SKM-1 (cell line): ENCODE data around the gene CLEC1A.
"Not testable (repeated sequence)": the region's sequence is repeated elsewhere in the genome, so short reads cannot be mapped to it uniquely, and the experiment has no call there.

Experiments
- DNase-seq: peaks from one replicate; lab custom pipeline; 2025; ENCODE audit not compliant: unreplicated experiment; lab: John Stamatoyannopoulos, UW

The CLEC1A gene

DNA sequence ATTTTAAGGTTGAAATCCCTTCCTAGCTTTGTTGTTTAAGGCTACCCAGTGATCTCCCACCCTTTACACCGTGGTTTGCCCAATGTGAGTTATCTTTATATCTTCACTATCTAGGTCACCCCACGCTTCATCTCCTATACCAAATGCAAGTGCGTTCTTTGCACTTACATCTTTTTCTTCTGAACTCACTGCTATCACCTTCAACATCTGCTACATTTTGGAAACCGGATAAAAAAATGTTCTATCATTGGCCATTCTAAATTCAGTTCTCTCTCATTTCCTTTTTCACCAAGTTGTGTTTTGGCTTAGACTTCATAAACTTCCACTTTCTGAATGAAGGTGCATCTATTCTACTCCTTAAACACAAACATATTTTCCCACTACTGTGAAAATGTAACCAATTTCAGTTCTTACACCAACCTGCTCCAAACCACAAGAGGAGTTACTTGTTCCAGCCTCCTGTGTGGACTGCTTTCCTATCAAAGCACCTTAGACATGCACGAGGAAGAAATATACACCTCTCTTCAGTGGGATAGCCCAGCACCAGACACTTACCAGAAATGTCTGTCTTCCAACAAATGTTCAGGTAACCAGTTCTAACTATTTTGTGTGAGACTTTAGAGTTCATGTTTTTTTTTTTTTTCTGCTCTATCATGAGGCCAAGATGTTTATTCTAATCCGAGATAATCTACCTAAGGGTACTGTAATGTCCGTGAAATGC is 46.4 kb downstream of the CLEC1A start:
- DNase-seq = no peak

GRCh38 chr12:10048526-10048925 is 50.3 kb downstream of the CLEC1A start:
- peak; percentile 3 for DNase-seq

GRCh38 chr12:10042167-10042566 is 56.6 kb downstream of the CLEC1A start:
- no peak for DNase-seq

GRCh38 chr12:10033783-10034545 is 64.8 kb downstream of the CLEC1A start:
- no peak for DNase-seq

GRCh38 chr12:10031771-10032175 is 67.0 kb downstream of the CLEC1A start:
- no peak for DNase-seq

GRCh38 chr12:10031321-10031720 is 67.5 kb downstream of the CLEC1A start:
- no peak for DNase-seq

- no peak for DNase-seq
Observed at GRCh38 chr12:10030446-10030845, 68.3 kb downstream of the CLEC1A start, which contains the start of gene CLEC9A. CLEC9A (plus strand) TSS chr12:10030682; CDS start chr12:10052688, 22,006 bp downstream.

DNA sequence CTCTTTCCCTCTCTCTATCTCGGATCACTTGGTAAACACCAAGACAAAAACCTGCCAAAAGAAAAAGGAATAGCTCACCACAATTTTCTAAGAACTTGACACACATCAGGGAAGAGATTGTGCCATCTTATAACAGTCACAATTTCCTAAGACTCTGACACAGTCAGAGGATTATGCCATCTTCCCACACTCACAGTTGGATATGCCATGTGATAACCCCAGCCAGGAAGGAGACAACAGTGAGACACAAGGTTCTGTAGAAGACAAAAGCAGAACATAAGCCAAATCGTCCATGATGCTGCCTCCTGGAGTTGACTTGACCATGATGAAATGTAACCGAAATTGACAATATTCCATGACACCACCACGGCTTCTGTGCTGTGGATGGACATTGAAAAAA is 71.1 kb downstream of the CLEC1A start:
- peak; percentile 39 for DNase-seq

GRCh38 chr12:10027311-10027710 is 71.5 kb downstream of the CLEC1A start:
- no peak for DNase-seq

DNA sequence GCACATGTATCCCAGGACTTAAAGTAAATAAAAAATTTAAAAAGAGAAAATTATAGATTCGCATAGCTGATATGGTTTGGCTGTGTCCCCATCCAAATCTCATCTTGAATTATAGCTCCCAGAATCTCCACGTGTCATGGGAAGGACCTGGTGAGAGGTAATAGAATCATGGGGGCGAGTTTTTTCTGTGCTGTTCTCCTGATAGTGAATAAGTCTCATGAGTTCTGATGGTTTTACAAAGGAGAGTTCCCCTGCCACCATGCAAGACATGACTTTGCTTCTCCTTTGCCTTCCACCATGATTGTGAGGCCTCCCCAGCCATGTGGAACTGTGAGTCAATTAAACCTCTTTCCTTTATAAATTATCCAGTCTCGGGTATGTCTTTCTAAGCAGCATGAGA is 72.1 kb downstream of the CLEC1A start:
- not testable (repeated sequence) for DNase-seq

- no peak for DNase-seq
Observed at GRCh38 chr12:10025236-10025635, 73.5 kb downstream of the CLEC1A start.

GRCh38 chr12:10021342-10021741 is 77.4 kb downstream of the CLEC1A start:
- no peak for DNase-seq
